Activated naive CD4-positive, alpha-beta T cell treated with anti-CD3 and anti-CD28 coated beads, Interleukin-2, amount 50 U/mL, for 24 hours (primary cell): ENCODE data around the gene MARVELD3.
"Not testable (repeated sequence)": the region's sequence is repeated elsewhere in the genome, so short reads cannot be mapped to it uniquely, and the experiment has no call there.

ENCODE experiments used
- H3K27ac Mint-ChIP-seq: one replicate; pipeline ENCODE4 v1.8.0; 2021; ENCODE audit warnings: mild to moderate bottlenecking, mixed read lengths
- H3K27me3 Mint-ChIP-seq: one replicate; pipeline ENCODE4 v1.8.0; 2021; ENCODE audit warnings: mixed read lengths
- H3K36me3 Mint-ChIP-seq: one replicate; pipeline ENCODE4 v1.8.0; 2021; ENCODE audit warnings: mixed read lengths
- H3K4me1 Mint-ChIP-seq: one replicate; pipeline ENCODE4 v1.8.0; 2021; ENCODE audit warnings: mixed read lengths
- H3K4me3 Mint-ChIP-seq: one replicate; pipeline ENCODE4 v1.8.0; 2021; ENCODE audit warnings: mild to moderate bottlenecking, mixed read lengths
- H3K9me3 Mint-ChIP-seq: one replicate; pipeline ENCODE4 v1.8.0; 2021; ENCODE audit warnings: mixed read lengths

MARVELD3 gene

GRCh38 chr16:71626018-71626857 is at the start of gene MARVELD3:
Gene MARVELD3, plus strand, starts transcription at chr16:71626184. Its CDS starts 46 bp downstream, at chr16:71626230.
- peak within 1 kb of the TSS; percentile 56 for H3K4me3 Mint-ChIP-seq
- H3K36me3 Mint-ChIP-seq: no peaks in the 10 kb centered on the region
- H3K9me3 Mint-ChIP-seq: no peaks in the 10 kb centered on the region
- peaks cover 10% of the 10 kb centered on the region for H3K27me3 Mint-ChIP-seq
- H3K27ac Mint-ChIP-seq: no peak within 1 kb of the TSS
- H3K4me1 Mint-ChIP-seq: peaks cover 7% of the 10 kb centered on the region

- Mint-ChIP-seq H3K27ac (no peak within 1 kb of the TSS), H3K9me3 (no peaks in the 10 kb centered on the region), H3K4me1 (no peaks in the 10 kb centered on the region), H3K36me3 (no peaks in the 10 kb centered on the region), H3K4me3 (no peak within 1 kb of the TSS), H3K27me3 (peaks cover 2% of the 10 kb centered on the region)
Measured at GRCh38 chr16:71576971-71577370, 49.0 kb upstream of the MARVELD3 start, which contains the start of gene TAT. Gene TAT, minus strand, starts transcription at chr16:71577092. Its CDS starts 677 bp downstream, at chr16:71576415.

GRCh38 chr16:71582553-71582848 is 43.5 kb upstream of the MARVELD3 start:
- H3K27ac Mint-ChIP-seq, H3K4me1 Mint-ChIP-seq, H3K9me3 Mint-ChIP-seq, H3K27me3 Mint-ChIP-seq, H3K4me3 Mint-ChIP-seq, H3K36me3 Mint-ChIP-seq: not testable (repeated sequence)

DNA sequence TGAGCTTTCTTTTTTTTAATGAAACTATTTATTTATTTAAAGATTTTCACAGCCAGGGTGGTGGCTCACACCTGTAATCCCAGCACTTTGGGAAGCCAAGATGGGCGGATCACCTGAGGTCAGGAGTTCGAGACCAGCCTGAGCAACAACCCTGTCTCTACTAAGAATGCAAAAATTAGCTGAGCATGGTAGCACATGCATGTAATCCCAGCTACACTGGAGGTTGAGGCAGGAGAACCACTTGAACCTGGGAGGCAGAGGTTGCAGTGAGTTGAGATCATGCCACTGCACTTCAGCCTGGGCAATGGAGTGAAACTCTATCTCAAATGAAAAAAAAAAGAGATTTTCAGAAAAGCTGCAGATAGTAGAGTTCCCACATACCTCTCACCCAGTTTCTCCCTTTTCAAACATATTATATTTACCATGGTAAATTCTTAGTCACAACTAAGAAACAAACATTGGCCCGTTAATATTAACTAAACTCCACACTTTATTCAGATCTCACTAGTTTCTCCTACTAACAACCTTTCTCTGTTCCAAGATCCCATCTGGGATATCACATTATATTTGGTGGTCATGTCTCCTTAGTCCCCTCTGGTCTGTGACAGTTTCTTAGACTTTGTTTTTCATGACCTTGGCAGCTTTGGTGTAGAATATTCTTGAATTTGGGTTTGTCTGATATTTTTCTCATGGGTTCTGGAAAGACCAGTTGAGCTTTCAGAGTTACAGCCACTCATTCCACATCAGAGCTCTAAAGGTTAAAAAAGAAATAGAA is 41.3 kb upstream of the MARVELD3 start:
- Mint-ChIP-seq H3K9me3 (no peaks in the 10 kb centered on the region), H3K4me3 (no peak overlapping the region), H3K27ac (no peak overlapping the region), H3K36me3 (no peaks in the 10 kb centered on the region), H3K27me3 (peaks cover 16% of the 10 kb centered on the region), H3K4me1 (no peaks in the 10 kb centered on the region)

GRCh38 chr16:71585318-71585703 is 40.7 kb upstream of the MARVELD3 start:
- Mint-ChIP-seq H3K27me3 (peaks cover 16% of the 10 kb centered on the region), H3K4me1 (no peaks in the 10 kb centered on the region), H3K9me3 (no peaks in the 10 kb centered on the region), H3K4me3 (no peak overlapping the region), H3K27ac (no peak overlapping the region), H3K36me3 (no peaks in the 10 kb centered on the region)

GRCh38 chr16:71589334-71589733 is 36.6 kb upstream of the MARVELD3 start:
- H3K9me3 Mint-ChIP-seq, H3K27ac Mint-ChIP-seq, H3K4me1 Mint-ChIP-seq, H3K36me3 Mint-ChIP-seq, H3K4me3 Mint-ChIP-seq: not testable (repeated sequence)
- peaks cover 23% of the 10 kb centered on the region for H3K27me3 Mint-ChIP-seq

GRCh38 chr16:71590071-71590470 is 35.9 kb upstream of the MARVELD3 start:
- H3K27me3 Mint-ChIP-seq: peaks cover 23% of the 10 kb centered on the region
- H3K4me1 Mint-ChIP-seq, H3K4me3 Mint-ChIP-seq, H3K36me3 Mint-ChIP-seq, H3K9me3 Mint-ChIP-seq, H3K27ac Mint-ChIP-seq: not testable (repeated sequence)

DNA sequence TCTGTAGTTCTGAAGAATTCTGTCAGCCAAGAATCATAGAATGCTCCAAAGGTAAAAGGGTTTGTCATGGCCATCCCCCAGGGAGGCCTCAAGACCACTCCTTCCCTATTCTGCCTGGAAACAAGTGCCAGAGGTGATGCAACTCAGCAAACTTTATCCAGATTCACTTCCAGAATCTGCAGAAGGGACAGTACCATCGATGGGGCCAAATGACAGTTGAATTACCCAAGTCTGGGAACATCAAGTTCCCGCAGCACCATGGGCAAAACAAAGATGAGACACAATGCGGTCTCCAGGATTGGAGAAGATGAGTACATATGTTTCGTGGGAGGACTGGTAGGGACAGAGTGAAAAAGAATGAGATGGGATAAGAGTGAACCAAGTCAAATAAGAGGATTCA is 35.4 kb upstream of the MARVELD3 start:
- no peak overlapping the region for H3K27ac Mint-ChIP-seq
- H3K9me3 Mint-ChIP-seq: no peaks in the 10 kb centered on the region
- H3K36me3 Mint-ChIP-seq: no peaks in the 10 kb centered on the region
- H3K4me1 Mint-ChIP-seq: no peaks in the 10 kb centered on the region
- H3K4me3 Mint-ChIP-seq: no peak overlapping the region
- peaks cover 23% of the 10 kb centered on the region for H3K27me3 Mint-ChIP-seq

GRCh38 chr16:71591917-71592316 is 34.1 kb upstream of the MARVELD3 start:
- Mint-ChIP-seq H3K27me3 (peaks cover 18% of the 10 kb centered on the region), H3K9me3 (no peaks in the 10 kb centered on the region), H3K4me3 (no peak overlapping the region), H3K4me1 (no peaks in the 10 kb centered on the region), H3K27ac (no peak overlapping the region), H3K36me3 (no peaks in the 10 kb centered on the region)

GRCh38 chr16:71593048-71593999 is 32.7 kb upstream of the MARVELD3 start:
- Mint-ChIP-seq H3K9me3 (no peaks in the 10 kb centered on the region), H3K36me3 (no peaks in the 10 kb centered on the region), H3K4me1 (no peaks in the 10 kb centered on the region), H3K4me3 (no peak overlapping the region), H3K27ac (no peak overlapping the region), H3K27me3 (peaks cover 17% of the 10 kb centered on the region)

DNA sequence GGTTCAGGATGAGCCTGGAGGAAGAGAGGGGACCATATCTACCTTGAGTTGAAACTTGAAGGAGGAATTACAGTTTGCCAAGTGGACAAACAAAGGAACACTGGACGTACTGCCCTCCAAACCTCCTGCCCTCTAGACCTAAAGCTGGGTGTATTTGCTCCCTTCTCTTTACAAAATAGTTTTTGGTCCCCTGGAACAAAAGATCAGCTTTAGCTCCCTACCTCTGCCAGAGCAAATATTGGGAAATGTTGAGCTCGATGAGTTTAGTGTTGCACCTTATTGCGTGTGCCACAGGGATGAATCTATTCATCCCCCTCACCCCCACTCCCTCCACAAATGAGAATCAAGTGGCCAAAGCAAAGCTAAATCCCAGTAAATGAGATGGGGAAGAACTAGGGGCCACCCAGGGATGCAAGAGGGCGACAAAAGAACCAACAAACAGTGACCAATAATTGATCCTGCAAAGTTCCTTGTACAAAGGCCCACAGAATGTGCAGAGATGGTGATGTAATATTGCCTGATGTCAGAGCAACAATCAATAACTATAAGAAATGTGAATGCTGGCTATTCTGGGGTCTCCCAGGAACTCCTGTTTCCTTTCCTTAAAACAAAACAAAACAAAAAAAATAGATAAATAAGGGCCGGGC is 31.9 kb upstream of the MARVELD3 start:
- Mint-ChIP-seq H3K36me3 (no peaks in the 10 kb centered on the region), H3K9me3 (no peaks in the 10 kb centered on the region), H3K27ac (no peak overlapping the region), H3K4me1 (no peaks in the 10 kb centered on the region), H3K27me3 (peaks cover 15% of the 10 kb centered on the region), H3K4me3 (no peak overlapping the region)

DNA sequence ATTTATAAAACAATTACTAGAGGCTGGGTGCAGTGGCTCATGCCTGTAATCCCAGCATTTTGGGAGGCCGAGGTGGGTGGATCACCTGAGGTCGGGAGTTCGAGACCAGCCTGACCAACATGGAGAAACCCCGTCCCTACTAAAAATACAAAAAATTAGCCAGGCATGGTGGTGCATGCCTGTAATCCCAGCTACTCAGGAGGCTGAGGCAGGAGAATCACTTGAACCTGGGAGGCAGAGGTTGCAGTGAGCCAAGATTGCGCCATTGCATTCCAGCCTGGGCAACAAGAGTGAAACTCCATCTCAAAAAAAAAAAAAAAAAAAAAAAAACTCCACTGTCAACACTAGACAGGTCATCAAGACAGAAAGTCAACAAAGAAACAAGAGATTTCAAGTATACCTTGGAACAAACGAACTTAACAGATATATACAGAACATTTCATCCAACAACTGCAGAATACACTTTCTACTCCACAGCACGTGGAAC is 30.6 kb upstream of the MARVELD3 start:
- H3K27me3 Mint-ChIP-seq: peaks cover 15% of the 10 kb centered on the region
- H3K4me3 Mint-ChIP-seq, H3K27ac Mint-ChIP-seq, H3K36me3 Mint-ChIP-seq, H3K9me3 Mint-ChIP-seq, H3K4me1 Mint-ChIP-seq: not testable (repeated sequence)

DNA sequence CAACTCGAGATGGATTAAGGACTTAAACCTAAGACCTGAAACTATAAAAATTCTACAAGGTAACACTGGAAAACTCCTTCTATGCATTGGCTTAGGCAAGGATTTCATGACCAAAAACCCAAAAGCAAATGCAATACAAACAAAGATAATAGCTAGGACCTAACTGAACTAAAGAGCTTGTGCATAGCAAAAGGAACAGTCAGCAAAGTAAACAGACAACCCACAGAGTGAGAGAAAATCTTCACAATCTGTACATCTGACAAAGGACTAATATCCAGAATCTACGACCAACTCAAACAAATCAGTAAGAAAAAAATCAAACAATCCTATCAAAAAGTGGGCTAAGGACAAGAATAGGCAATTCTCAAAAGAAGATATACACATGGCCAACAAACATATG is 27.6 kb upstream of the MARVELD3 start:
- not testable (repeated sequence) for H3K4me3 Mint-ChIP-seq

GRCh38 chr16:71600822-71601221 is 25.2 kb upstream of the MARVELD3 start:
- H3K27me3 Mint-ChIP-seq: peaks cover 8% of the 10 kb centered on the region
- H3K36me3 Mint-ChIP-seq: no peaks in the 10 kb centered on the region
- no peaks in the 10 kb centered on the region for H3K4me1 Mint-ChIP-seq
- H3K4me3 Mint-ChIP-seq: no peak overlapping the region
- no peaks in the 10 kb centered on the region for H3K9me3 Mint-ChIP-seq
- H3K27ac Mint-ChIP-seq: no peak overlapping the region

More for the DNA sequence above, 27.6 kb upstream of the MARVELD3 start:
- not testable (repeated sequence) for H3K36me3 Mint-ChIP-seq, H3K9me3 Mint-ChIP-seq, H3K27me3 Mint-ChIP-seq, H3K4me1 Mint-ChIP-seq, H3K27ac Mint-ChIP-seq

- no peak overlapping the region for H3K27ac Mint-ChIP-seq
- H3K4me1 Mint-ChIP-seq: peaks cover 4% of the 10 kb centered on the region
- no peaks in the 10 kb centered on the region for H3K36me3 Mint-ChIP-seq
- no peaks in the 10 kb centered on the region for H3K9me3 Mint-ChIP-seq
- H3K4me3 Mint-ChIP-seq: no peak overlapping the region
- H3K27me3 Mint-ChIP-seq: peaks cover 4% of the 10 kb centered on the region
Measured at GRCh38 chr16:71609066-71609465, 16.9 kb upstream of the MARVELD3 start.
